Dendritic cell treated with granulocyte-macrophage colony-stimulating factor and Interleukin-4, amounts not matched to agents 40 ng/mL and 50 ng/mL, for 4 days (primary cell): ENCODE measurements around the gene TMEM30A.
A peak's percentile ranks its signal among the peaks of the same experiment; 100 is the strongest.

Experiments
- H3K27ac Mint-ChIP-seq: one replicate; pipeline ENCODE4 v1.8.0; 2022; ENCODE audit warnings: mild to moderate bottlenecking, mixed read lengths
- H3K27me3 Mint-ChIP-seq: one replicate; pipeline ENCODE4 v1.8.0; 2022; ENCODE audit warnings: mild to moderate bottlenecking, mixed read lengths
- H3K36me3 Mint-ChIP-seq: one replicate; pipeline ENCODE4 v1.8.0; 2022; ENCODE audit warnings: low read depth, mixed read lengths
- H3K4me1 Mint-ChIP-seq: one replicate; pipeline ENCODE4 v1.8.0; 2022; ENCODE audit warnings: low read depth, mixed read lengths
- H3K4me3 Mint-ChIP-seq: one replicate; pipeline ENCODE4 v1.8.0; 2022; ENCODE audit warnings: mild to moderate bottlenecking, moderate library complexity, mixed read lengths
- H3K9me3 Mint-ChIP-seq: one replicate; pipeline ENCODE4 v1.8.0; 2022; ENCODE audit warnings: mixed read lengths
- intact Hi-C: fragments of 100-400 bp; cut with micrococcal nuclease; formaldehyde crosslinking; loops from one replicate; pipeline ENCODE4 v1.15.0; 2022

Gene TMEM30A

GRCh38 chr6:75302280-75302679 is 17.7 kb upstream of the TMEM30A start:
- no peak overlapping the region for H3K4me3 Mint-ChIP-seq
- H3K36me3 Mint-ChIP-seq = no peaks in the 10 kb centered on the region
- no peak overlapping the region for H3K27ac Mint-ChIP-seq
- H3K27me3 Mint-ChIP-seq = peaks cover 14% of the 10 kb centered on the region
- intact Hi-C loops = loop anchor here (5.0 kb wide), 1 partner anchor 35 kb away; no protein-coding TSS in a partner anchor
- no peaks in the 10 kb centered on the region for H3K9me3 Mint-ChIP-seq
- peaks cover 13% of the 10 kb centered on the region for H3K4me1 Mint-ChIP-seq

GRCh38 chr6:75301537-75301936 is 16.9 kb upstream of the TMEM30A start:
- Mint-ChIP-seq H3K9me3 (no peaks in the 10 kb centered on the region), H3K4me3 (no peak overlapping the region), H3K36me3 (no peaks in the 10 kb centered on the region), H3K27ac (no peak overlapping the region), H3K4me1 (peaks cover 13% of the 10 kb centered on the region), H3K27me3 (peaks cover 11% of the 10 kb centered on the region)
- intact Hi-C loops = loop anchor here (5.0 kb wide), 1 partner anchor 34 kb away; no protein-coding TSS in a partner anchor

- Mint-ChIP-seq H3K27me3 (peaks cover 10% of the 10 kb centered on the region), H3K4me3 (no peak overlapping the region), H3K4me1 (peaks cover 13% of the 10 kb centered on the region), H3K27ac (no peak overlapping the region), H3K36me3 (no peaks in the 10 kb centered on the region), H3K9me3 (no peaks in the 10 kb centered on the region)
- intact Hi-C loops = loop anchor here (5.0 kb wide), 1 partner anchor 34 kb away; no protein-coding TSS in a partner anchor
Measured at GRCh38 chr6:75301088-75301487, 16.5 kb upstream of the TMEM30A start.

- Mint-ChIP-seq H3K9me3 (no peaks in the 10 kb centered on the region), H3K4me3 (peak overlapping the region; percentile 52), H3K36me3 (no peaks in the 10 kb centered on the region), H3K4me1 (peaks cover 13% of the 10 kb centered on the region), H3K27me3 (peaks cover 10% of the 10 kb centered on the region), H3K27ac (peak overlapping the region; percentile 82)
- intact Hi-C loops = loop anchor here (5.0 kb wide), 1 partner anchor 33 kb away; no protein-coding TSS in a partner anchor
Measured at GRCh38 chr6:75300531-75300855, 15.9 kb upstream of the TMEM30A start.

- Mint-ChIP-seq H3K4me1 (peaks cover 13% of the 10 kb centered on the region), H3K4me3 (peak overlapping the region; percentile 52), H3K36me3 (no peaks in the 10 kb centered on the region), H3K27ac (peak overlapping the region; percentile 82), H3K27me3 (peaks cover 7% of the 10 kb centered on the region), H3K9me3 (no peaks in the 10 kb centered on the region)
- intact Hi-C loops = loop anchor here (5.0 kb wide), 1 partner anchor 33 kb away; no protein-coding TSS in a partner anchor
Measured at GRCh38 chr6:75299801-75300530, 15.4 kb upstream of the TMEM30A start.

- H3K4me1 Mint-ChIP-seq = peaks cover 13% of the 10 kb centered on the region
- no peak overlapping the region for H3K27ac Mint-ChIP-seq
- H3K36me3 Mint-ChIP-seq = no peaks in the 10 kb centered on the region
- intact Hi-C loops = loop anchor here (1.0 kb wide), 1 partner anchor 229 kb away; no protein-coding TSS in a partner anchor
- H3K4me3 Mint-ChIP-seq = no peak overlapping the region
- H3K9me3 Mint-ChIP-seq = no peaks in the 10 kb centered on the region
- H3K27me3 Mint-ChIP-seq = no peaks in the 10 kb centered on the region
Measured at GRCh38 chr6:75296811-75297779, 12.5 kb upstream of the TMEM30A start.

GRCh38 chr6:75292555-75292954 is 8.0 kb upstream of the TMEM30A start:
- no peaks in the 10 kb centered on the region for H3K36me3 Mint-ChIP-seq
- H3K27me3 Mint-ChIP-seq = no peaks in the 10 kb centered on the region
- H3K4me3 Mint-ChIP-seq = no peak overlapping the region
- H3K27ac Mint-ChIP-seq = no peak overlapping the region
- intact Hi-C loops = no loop called here
- H3K4me1 Mint-ChIP-seq = peaks cover 2% of the 10 kb centered on the region
- H3K9me3 Mint-ChIP-seq = no peaks in the 10 kb centered on the region

- no peaks in the 10 kb centered on the region for H3K36me3 Mint-ChIP-seq
- no peaks in the 10 kb centered on the region for H3K27me3 Mint-ChIP-seq
- H3K9me3 Mint-ChIP-seq = no peaks in the 10 kb centered on the region
- intact Hi-C loops = no loop called here
- peaks cover 11% of the 10 kb centered on the region for H3K4me1 Mint-ChIP-seq
- no peak overlapping the region for H3K27ac Mint-ChIP-seq
- H3K4me3 Mint-ChIP-seq = no peak overlapping the region
Measured at GRCh38 chr6:75291744-75292143, 7.2 kb upstream of the TMEM30A start.

- H3K36me3 Mint-ChIP-seq = no peaks in the 10 kb centered on the region
- no peaks in the 10 kb centered on the region for H3K9me3 Mint-ChIP-seq
- H3K4me1 Mint-ChIP-seq = peaks cover 15% of the 10 kb centered on the region
- H3K4me3 Mint-ChIP-seq = no peak overlapping the region
- H3K27ac Mint-ChIP-seq = no peak overlapping the region
- no peaks in the 10 kb centered on the region for H3K27me3 Mint-ChIP-seq
- intact Hi-C loops = no loop called here
Measured at GRCh38 chr6:75291331-75291730, 6.7 kb upstream of the TMEM30A start.

GRCh38 chr6:75290136-75290945 is 5.7 kb upstream of the TMEM30A start:
- H3K27ac Mint-ChIP-seq = no peak overlapping the region
- no peaks in the 10 kb centered on the region for H3K9me3 Mint-ChIP-seq
- no peak overlapping the region for H3K4me3 Mint-ChIP-seq
- no peaks in the 10 kb centered on the region for H3K36me3 Mint-ChIP-seq
- intact Hi-C loops = no loop called here
- H3K27me3 Mint-ChIP-seq = no peaks in the 10 kb centered on the region
- peaks cover 16% of the 10 kb centered on the region for H3K4me1 Mint-ChIP-seq

- Mint-ChIP-seq H3K36me3 (no peaks in the 10 kb centered on the region), H3K4me3 (no peak overlapping the region), H3K27ac (no peak overlapping the region), H3K27me3 (no peaks in the 10 kb centered on the region), H3K9me3 (no peaks in the 10 kb centered on the region), H3K4me1 (peaks cover 16% of the 10 kb centered on the region)
- intact Hi-C loops = loop anchor here (5.0 kb wide), 1 partner anchor 314 kb away; the partner anchor contains the start of gene SENP6
Measured at GRCh38 chr6:75288023-75288422, 3.4 kb upstream of the TMEM30A start.

- intact Hi-C loops = loop anchor here (5.0 kb wide), 1 partner anchor 315 kb away; the partner anchor contains the start of gene SENP6
- H3K4me3 Mint-ChIP-seq = no peak overlapping the region
- H3K4me1 Mint-ChIP-seq = peaks cover 20% of the 10 kb centered on the region
- H3K27ac Mint-ChIP-seq = peak overlapping the region; percentile 71
- no peaks in the 10 kb centered on the region for H3K36me3 Mint-ChIP-seq
- no peaks in the 10 kb centered on the region for H3K9me3 Mint-ChIP-seq
- H3K27me3 Mint-ChIP-seq = no peaks in the 10 kb centered on the region
Measured at GRCh38 chr6:75287424-75287823, 2.8 kb upstream of the TMEM30A start.

- Mint-ChIP-seq H3K4me1 (peaks cover 24% of the 10 kb centered on the region), H3K9me3 (no peaks in the 10 kb centered on the region), H3K27me3 (no peaks in the 10 kb centered on the region), H3K4me3 (peak overlapping the region; percentile 45), H3K36me3 (no peaks in the 10 kb centered on the region), H3K27ac (peak overlapping the region; percentile 71)
- intact Hi-C loops = loop anchor here (5.0 kb wide), 1 partner anchor 315 kb away; the partner anchor contains the start of gene SENP6
Measured at GRCh38 chr6:75286955-75287354, 2.4 kb upstream of the TMEM30A start.
